HEK293T (cell line): ENCODE data around the gene ZBTB4.

ENCODE experiments used
- BHLHE40 ChIP-seq: fragments of 450-650 bp; IDR thresholded peaks from 2 replicates; pipeline ENCODE4 v1.6.1; 2016; ENCODE audit warnings: mild to moderate bottlenecking, moderate library complexity, borderline replicate concordance
- CTBP1 ChIP-seq: fragments of 450-650 bp; IDR thresholded peaks from 2 replicates; pipeline ENCODE4 v1.6.1; 2016; ENCODE audit warnings: borderline replicate concordance
- FOXA1 ChIP-seq: fragments of 450-650 bp; IDR thresholded peaks from 2 replicates; pipeline ENCODE4 v1.6.1; 2016; ENCODE audit warnings: mild to moderate bottlenecking
- FOXK2 ChIP-seq: fragments of 450-650 bp; IDR thresholded peaks from 2 replicates; pipeline ENCODE4 v1.6.1; 2016; ENCODE audit warnings: mild to moderate bottlenecking
- HDGF ChIP-seq: fragments of 450-650 bp; IDR thresholded peaks from 2 replicates; pipeline ENCODE4 v1.6.1; 2017; ENCODE audit warnings: antibody characterized with exemption, borderline replicate concordance
- PKNOX1 ChIP-seq: fragments of 450-650 bp; IDR thresholded peaks from 2 replicates; pipeline ENCODE4 v1.6.1; 2016
- SP1 ChIP-seq: fragments of 450-650 bp; IDR thresholded peaks from 2 replicates; pipeline ENCODE4 v1.6.1; 2017

- no peak for TF ChIP-seq FOXK2
- no peak for TF ChIP-seq FOXA1
- no peak for TF ChIP-seq BHLHE40
- no peak for TF ChIP-seq HDGF
- TF ChIP-seq SP1 = no peak
- peak; percentile 33; the same call in 1 of the 2 replicates for TF ChIP-seq PKNOX1
- TF ChIP-seq CTBP1 = no peak
Observed at GRCh38 chr17:7523033-7523432, 43.6 kb upstream of the ZBTB4 start.
